ENCODE data around the gene SNX5. TPM values are rescaled to one million over a fixed set of nuclear protein-coding genes. Genes with fewer than 3 reads are reported as not detected.

The SNX5 gene
- total and polyA plus RNA-seq, 2 of the 13 experiments (the other 11 are each of a cell fraction or from before 2014, with no cell fraction given), result 664 to 1,040 TPM

GRCh38 chr20:17898548-17898994, 70.0 kb downstream of the SNX5 start (continued):
- TF ChIP-seq RERE (CRISPR knock-in tag; IDR thresholded peaks at IDR 0.05; ENCODE audit: low read depth) (no peak), IKZF5 (CRISPR knock-in tag; IDR thresholded peaks at IDR 0.05) (peak; percentile 88), ZNF264 (CRISPR knock-in tag; IDR thresholded peaks at IDR 0.05) (peak; percentile 38; the same call in 1 of the 2 replicates), STAG1 (CRISPR knock-in tag; IDR thresholded peaks at IDR 0.05) (peak; percentile 100), THAP7 (CRISPR knock-in tag; IDR thresholded peaks at IDR 0.05) (peak; percentile 28; the same call in 1 of the 2 replicates), ELF3 (CRISPR knock-in tag; IDR thresholded peaks at IDR 0.05) (peak; percentile 66; the same call in 1 of the 2 replicates), ZNF256 (CRISPR knock-in tag; conservative IDR thresholded peaks at IDR 0.05) (0 out of 2 replicates have a peak, but pooled peaks have one; percentile 57), ZBTB33 (CRISPR knock-in tag; IDR thresholded peaks at IDR 0.05) (peak; percentile 70; the same call in 1 of the 2 replicates), RBFOX2 (IDR thresholded peaks at IDR 0.05; ENCODE audit: low read depth, low read length) (no peak), MBD4 (IDR thresholded peaks at IDR 0.05; ENCODE audit: borderline replicate concordance, low read length) (no peak), RFXAP (CRISPR knock-in tag; IDR thresholded peaks at IDR 0.05; ENCODE audit: borderline replicate concordance) (no peak; the same call in 1 of the 2 replicates), HHEX (CRISPR knock-in tag; IDR thresholded peaks at IDR 0.05) (no peak), ZFYVE20 (CRISPR knock-in tag; IDR thresholded peaks at IDR 0.05; ENCODE audit: borderline replicate concordance, low read depth) (no peak), IRF1 (CRISPR knock-in tag; IDR thresholded peaks at IDR 0.05; ENCODE audit: low read depth) (no peak), NONO (IDR thresholded peaks at IDR 0.05) (no peak), NONO (CRISPR knock-in tag; conservative IDR thresholded peaks at IDR 0.05) (peak; percentile 80; the same call in 1 of the 2 replicates), ZNF557 (CRISPR knock-in tag; IDR thresholded peaks at IDR 0.05) (no peak), YEATS2 (CRISPR knock-in tag; IDR thresholded peaks at IDR 0.05; ENCODE audit: borderline replicate concordance) (peak; percentile 45; the same call in 1 of the 2 replicates), SKI (IDR thresholded peaks at IDR 0.05; ENCODE audit: partially characterized antibody) (peak; percentile 48), MXI1 (IDR thresholded peaks at IDR 0.05; ENCODE audit: borderline replicate concordance, low read depth, low read length) (peak; percentile 41; the same call in 1 of the 3 replicates), ZNF703 (CRISPR knock-in tag; IDR thresholded peaks at IDR 0.05; ENCODE audit: borderline replicate concordance) (no peak)
